Measurements from ENCODE around the gene LRP1B.

DNA sequence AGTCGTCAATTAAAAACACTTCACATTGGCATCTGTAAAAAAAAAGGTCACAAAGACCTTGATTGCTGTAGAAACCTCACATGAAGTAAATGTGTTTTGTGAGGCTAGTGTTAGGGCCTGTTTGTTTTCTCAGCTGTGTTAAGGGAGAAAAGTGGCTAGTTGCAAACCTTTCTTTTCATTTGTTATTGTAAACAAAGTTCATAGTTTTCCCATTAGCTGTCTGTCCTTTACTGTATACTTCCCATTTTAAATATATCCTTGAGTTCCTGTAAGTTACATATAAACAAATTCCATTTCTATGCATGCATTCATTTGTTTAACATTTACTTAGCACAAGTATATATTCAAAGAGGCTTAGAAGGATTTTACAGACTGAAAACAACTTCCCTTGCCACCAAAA is 1250.2 kb downstream of the LRP1B start:
- TF ChIP-seq, protein P1, sequence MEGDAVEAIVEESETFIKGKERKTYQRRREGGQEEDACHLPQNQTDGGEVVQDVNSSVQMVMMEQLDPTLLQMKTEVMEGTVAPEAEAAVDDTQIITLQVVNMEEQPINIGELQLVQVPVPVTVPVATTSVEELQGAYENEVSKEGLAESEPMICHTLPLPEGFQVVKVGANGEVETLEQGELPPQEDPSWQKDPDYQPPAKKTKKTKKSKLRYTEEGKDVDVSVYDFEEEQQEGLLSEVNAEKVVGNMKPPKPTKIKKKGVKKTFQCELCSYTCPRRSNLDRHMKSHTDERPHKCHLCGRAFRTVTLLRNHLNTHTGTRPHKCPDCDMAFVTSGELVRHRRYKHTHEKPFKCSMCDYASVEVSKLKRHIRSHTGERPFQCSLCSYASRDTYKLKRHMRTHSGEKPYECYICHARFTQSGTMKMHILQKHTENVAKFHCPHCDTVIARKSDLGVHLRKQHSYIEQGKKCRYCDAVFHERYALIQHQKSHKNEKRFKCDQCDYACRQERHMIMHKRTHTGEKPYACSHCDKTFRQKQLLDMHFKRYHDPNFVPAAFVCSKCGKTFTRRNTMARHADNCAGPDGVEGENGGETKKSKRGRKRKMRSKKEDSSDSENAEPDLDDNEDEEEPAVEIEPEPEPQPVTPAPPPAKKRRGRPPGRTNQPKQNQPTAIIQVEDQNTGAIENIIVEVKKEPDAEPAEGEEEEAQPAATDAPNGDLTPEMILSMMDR (IDR thresholded peaks at IDR 0.05; ENCODE audit: low read depth, low read length, poor library complexity, severe bottlenecking) = no peak
- TF ChIP-seq EZH2phosphoT487 (IDR thresholded peaks at IDR 0.05; ENCODE audit: borderline replicate concordance, low read length) = no peak
